Activated naive CD4-positive, alpha-beta T cell treated with anti-CD3 and anti-CD28 coated beads for 36 hours (primary cell): ENCODE results near the gene CACNA2D3. TPM values are rescaled to one million over a fixed set of nuclear protein-coding genes. Genes with fewer than 3 reads are reported as not detected.

ENCODE experiments used
- CTCF ChIA-PET: fragments of 350-600 bp; sonication (Branson Sonifier 250); formaldehyde crosslinking; loops from one replicate; lab custom pipeline; 2021; ENCODE audit warnings: antibody characterized with exemption; lab: Charles Lee
- DNase-seq: peaks from one replicate; pipeline ENCODE4 v3.0.0-alpha.2; 2020
- H3K27ac Mint-ChIP-seq: one replicate; pipeline ENCODE4 v1.8.0; 2021; ENCODE audit warnings: mild to moderate bottlenecking, mixed read lengths
- H3K27me3 Mint-ChIP-seq: one replicate; pipeline ENCODE4 v1.8.0; 2021; ENCODE audit warnings: low read depth, mixed read lengths
- H3K36me3 Mint-ChIP-seq: one replicate; pipeline ENCODE4 v1.8.0; 2021; ENCODE audit warnings: low read depth, mixed read lengths
- H3K4me1 Mint-ChIP-seq: one replicate; pipeline ENCODE4 v1.8.0; 2021; ENCODE audit warnings: low read depth, mixed read lengths
- H3K4me3 Mint-ChIP-seq: one replicate; pipeline ENCODE4 v1.8.0; 2021; ENCODE audit warnings: mild to moderate bottlenecking, moderate library complexity, mixed read lengths
- H3K9me3 Mint-ChIP-seq: one replicate; pipeline ENCODE4 v1.8.0; 2021; ENCODE audit warnings: mixed read lengths
- intact Hi-C: fragments of 100-400 bp; cut with micrococcal nuclease; formaldehyde crosslinking; loops from one replicate; pipeline ENCODE4 v1.15.1; 2023
- total RNA-seq, 2 experiments: library from RNA; stranded (reverse); gene quantifications; one replicate each; pipeline ENCODE4 v1.2.3, GENCODE V29; 2021

CACNA2D3 gene
- total RNA-seq, 2 experiments from 2014 or later = not detected

- DNase-seq = no peak
- CTCF ChIA-PET = no interaction called here
- Mint-ChIP-seq H3K36me3 (no peaks in the 10 kb centered on the region), H3K4me3 (no peak overlapping the region), H3K27me3 (peaks cover 2% of the 10 kb centered on the region), H3K4me1 (no peaks in the 10 kb centered on the region), H3K27ac (no peak overlapping the region), H3K9me3 (no peaks in the 10 kb centered on the region)
- intact Hi-C loops = no loop called here
Observed at GRCh38 chr3:54783611-54784010, 661.3 kb downstream of the CACNA2D3 start.

- Mint-ChIP-seq H3K27ac (no peak overlapping the region), H3K36me3 (no peaks in the 10 kb centered on the region), H3K4me3 (no peak overlapping the region), H3K4me1 (no peaks in the 10 kb centered on the region), H3K27me3 (no peaks in the 10 kb centered on the region), H3K9me3 (no peaks in the 10 kb centered on the region)
- intact Hi-C loops = no loop called here
- DNase-seq = no peak
- CTCF ChIA-PET = no interaction called here
Observed at GRCh38 chr3:54784021-54784420, 661.7 kb downstream of the CACNA2D3 start.

DNA sequence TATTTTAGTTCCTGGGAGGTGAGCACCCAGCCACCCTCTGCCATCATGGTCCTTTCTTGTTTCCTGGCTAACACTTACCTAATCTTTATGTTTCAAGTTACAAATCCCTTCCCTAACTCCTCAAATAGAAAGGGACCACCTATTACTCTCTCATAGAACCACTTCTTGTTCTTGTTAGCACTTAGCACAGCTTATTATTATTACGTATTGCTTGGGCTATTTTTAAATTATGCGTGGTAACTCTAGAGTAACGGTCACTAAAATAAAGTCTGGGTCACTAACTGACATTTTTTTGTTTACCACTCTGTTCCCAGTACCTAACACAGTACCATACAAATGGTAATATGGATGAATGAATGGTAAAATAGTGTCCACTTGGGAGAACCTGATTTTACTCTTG is 663.6 kb downstream of the CACNA2D3 start:
- CTCF ChIA-PET = no interaction called here
- intact Hi-C loops = no loop called here
- no peaks in the 10 kb centered on the region for H3K36me3 Mint-ChIP-seq
- no peak overlapping the region for H3K4me3 Mint-ChIP-seq
- DNase-seq = no peak
- H3K27ac Mint-ChIP-seq = no peak overlapping the region
- H3K4me1 Mint-ChIP-seq = no peaks in the 10 kb centered on the region
- H3K9me3 Mint-ChIP-seq = no peaks in the 10 kb centered on the region
- H3K27me3 Mint-ChIP-seq = no peaks in the 10 kb centered on the region

DNA sequence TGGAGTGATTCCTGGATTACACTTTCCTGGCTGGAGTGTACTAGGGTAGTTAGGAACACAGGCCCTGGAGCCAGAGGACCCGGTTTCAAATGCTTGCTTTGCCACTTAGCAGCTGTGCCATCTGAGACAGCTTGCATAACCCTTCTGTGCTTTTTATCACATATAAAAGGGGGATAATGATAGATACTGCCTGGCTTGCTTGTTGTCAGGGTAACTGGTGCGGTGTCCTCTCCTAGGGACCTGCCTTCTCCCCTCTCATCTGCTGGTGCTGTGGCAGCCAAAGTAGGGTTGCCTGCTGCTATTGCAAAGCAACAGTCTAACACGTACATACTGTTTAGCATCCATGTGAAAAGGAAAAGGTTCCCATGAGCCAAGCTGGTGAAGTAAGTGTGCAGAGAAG is 667.7 kb downstream of the CACNA2D3 start:
- Mint-ChIP-seq H3K27ac (no peak overlapping the region), H3K9me3 (no peaks in the 10 kb centered on the region), H3K27me3 (no peaks in the 10 kb centered on the region), H3K4me3 (no peak overlapping the region), H3K4me1 (no peaks in the 10 kb centered on the region), H3K36me3 (no peaks in the 10 kb centered on the region)
- CTCF ChIA-PET = no interaction called here
- no peak for DNase-seq
- intact Hi-C loops = no loop called here

GRCh38 chr3:54791501-54792156 is 669.3 kb downstream of the CACNA2D3 start:
- no peaks in the 10 kb centered on the region for H3K27me3 Mint-ChIP-seq
- no peak overlapping the region for H3K27ac Mint-ChIP-seq
- CTCF ChIA-PET = no interaction called here
- no peaks in the 10 kb centered on the region for H3K4me1 Mint-ChIP-seq
- intact Hi-C loops = no loop called here
- DNase-seq = no peak
- H3K36me3 Mint-ChIP-seq = no peaks in the 10 kb centered on the region
- no peaks in the 10 kb centered on the region for H3K9me3 Mint-ChIP-seq
- no peak overlapping the region for H3K4me3 Mint-ChIP-seq

DNA sequence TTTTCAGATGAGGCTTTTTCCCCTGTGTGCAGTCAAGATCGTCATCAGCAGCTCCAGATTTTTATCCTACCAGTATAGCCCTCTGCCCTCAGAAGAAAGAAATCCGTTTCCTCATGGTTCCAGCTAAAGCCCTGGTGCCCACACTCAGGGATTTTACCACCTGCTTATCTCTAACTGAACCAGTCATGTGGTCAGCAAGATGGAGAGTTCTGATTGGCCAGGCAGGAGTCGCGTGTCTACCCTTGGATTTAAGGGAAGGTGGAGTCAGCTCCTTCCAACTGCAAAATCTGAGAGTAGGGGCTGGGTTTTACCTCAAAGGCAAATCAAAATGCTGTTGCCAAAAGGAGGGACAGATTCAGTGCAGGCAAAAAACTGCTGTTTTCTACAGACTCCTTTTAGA is 670.2 kb downstream of the CACNA2D3 start:
- DNase-seq = no peak
- H3K4me3 Mint-ChIP-seq = no peak overlapping the region
- no peaks in the 10 kb centered on the region for H3K27me3 Mint-ChIP-seq
- CTCF ChIA-PET = interaction anchor here (0.6 kb wide), 1 partner anchor 249 kb away, joined by 3 read pairs; no protein-coding TSS in a partner anchor
- H3K36me3 Mint-ChIP-seq = no peaks in the 10 kb centered on the region
- no peak overlapping the region for H3K27ac Mint-ChIP-seq
- no peaks in the 10 kb centered on the region for H3K4me1 Mint-ChIP-seq
- H3K9me3 Mint-ChIP-seq = no peaks in the 10 kb centered on the region
- intact Hi-C loops = no loop called here

DNA sequence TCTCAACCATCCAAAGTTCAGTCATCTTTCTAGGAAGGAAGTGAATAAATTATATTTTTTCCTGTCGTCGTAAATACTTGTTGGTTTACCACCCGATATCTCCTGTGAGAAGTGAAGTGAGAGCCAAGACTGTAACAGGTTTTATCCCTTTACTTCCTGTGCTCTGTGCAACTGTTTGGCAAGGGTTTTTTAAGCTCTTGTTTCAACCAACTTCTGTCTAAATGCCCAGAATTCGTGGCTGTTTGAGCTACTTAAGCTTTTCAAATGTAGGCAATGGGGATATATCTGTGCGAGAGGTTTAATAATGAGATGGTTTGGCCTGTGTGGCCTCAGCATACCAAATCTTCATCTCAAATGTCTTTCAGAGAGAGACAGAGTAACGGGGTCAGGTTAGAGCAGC is 670.8 kb downstream of the CACNA2D3 start:
- no peaks in the 10 kb centered on the region for H3K4me1 Mint-ChIP-seq
- CTCF ChIA-PET = interaction anchor here (0.6 kb wide), 1 partner anchor 249 kb away, joined by 3 read pairs; no protein-coding TSS in a partner anchor
- no peak overlapping the region for H3K4me3 Mint-ChIP-seq
- no peak overlapping the region for H3K27ac Mint-ChIP-seq
- no peaks in the 10 kb centered on the region for H3K27me3 Mint-ChIP-seq
- intact Hi-C loops = no loop called here
- H3K9me3 Mint-ChIP-seq = no peaks in the 10 kb centered on the region
- DNase-seq = no peak
- H3K36me3 Mint-ChIP-seq = no peaks in the 10 kb centered on the region

- no peak overlapping the region for H3K4me3 Mint-ChIP-seq
- CTCF ChIA-PET = no interaction called here
- no peaks in the 10 kb centered on the region for H3K4me1 Mint-ChIP-seq
- H3K36me3 Mint-ChIP-seq = no peaks in the 10 kb centered on the region
- no peak overlapping the region for H3K27ac Mint-ChIP-seq
- peaks cover 2% of the 10 kb centered on the region for H3K9me3 Mint-ChIP-seq
- intact Hi-C loops = no loop called here
- peaks cover 2% of the 10 kb centered on the region for H3K27me3 Mint-ChIP-seq
- no peak for DNase-seq
Observed at GRCh38 chr3:54797111-54797510, 674.8 kb downstream of the CACNA2D3 start.

- H3K4me3 Mint-ChIP-seq = no peak overlapping the region
- no peaks in the 10 kb centered on the region for H3K4me1 Mint-ChIP-seq
- CTCF ChIA-PET = no interaction called here
- peaks cover 2% of the 10 kb centered on the region for H3K27me3 Mint-ChIP-seq
- peaks cover 2% of the 10 kb centered on the region for H3K9me3 Mint-ChIP-seq
- intact Hi-C loops = no loop called here
- H3K27ac Mint-ChIP-seq = no peak overlapping the region
- no peak for DNase-seq
- H3K36me3 Mint-ChIP-seq = no peaks in the 10 kb centered on the region
Observed at GRCh38 chr3:54800478-54800877, 678.1 kb downstream of the CACNA2D3 start.

- peaks cover 3% of the 10 kb centered on the region for H3K9me3 Mint-ChIP-seq
- peaks cover 2% of the 10 kb centered on the region for H3K27me3 Mint-ChIP-seq
- CTCF ChIA-PET = no interaction called here
- no peak for DNase-seq
- intact Hi-C loops = no loop called here
- H3K36me3 Mint-ChIP-seq = no peaks in the 10 kb centered on the region
- H3K27ac Mint-ChIP-seq = no peak overlapping the region
- no peaks in the 10 kb centered on the region for H3K4me1 Mint-ChIP-seq
- no peak overlapping the region for H3K4me3 Mint-ChIP-seq
Observed at GRCh38 chr3:54801977-54802376, 679.6 kb downstream of the CACNA2D3 start.

- Mint-ChIP-seq H3K27me3 (no peaks in the 10 kb centered on the region), H3K36me3 (no peaks in the 10 kb centered on the region), H3K9me3 (peaks cover 10% of the 10 kb centered on the region), H3K27ac (no peak overlapping the region), H3K4me1 (no peaks in the 10 kb centered on the region), H3K4me3 (no peak overlapping the region)
- CTCF ChIA-PET = no interaction called here
- DNase-seq = no peak
- intact Hi-C loops = no loop called here
Observed at GRCh38 chr3:54810401-54810800, 688.0 kb downstream of the CACNA2D3 start.

GRCh38 chr3:54814224-54814623 is 691.9 kb downstream of the CACNA2D3 start:
- no peak overlapping the region for H3K4me3 Mint-ChIP-seq
- CTCF ChIA-PET = no interaction called here

DNA sequence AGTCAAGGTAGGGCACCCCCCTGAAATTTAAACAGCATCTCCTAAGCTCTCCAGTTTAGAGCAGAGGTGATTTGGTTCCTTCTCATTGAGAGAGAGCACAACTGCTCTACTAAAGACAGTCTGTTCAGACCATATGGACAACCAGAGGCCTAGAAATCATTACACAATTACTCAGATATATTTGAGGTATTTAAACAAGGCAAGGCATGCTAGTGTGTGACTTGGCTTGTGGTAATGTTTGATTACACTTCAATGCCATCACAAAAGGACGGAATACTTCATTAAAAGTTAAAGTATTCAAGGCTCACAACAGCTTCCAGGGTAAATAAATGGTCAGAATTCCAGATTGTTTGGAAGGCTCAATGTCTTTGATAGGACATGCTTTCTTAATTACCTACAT is 695.3 kb downstream of the CACNA2D3 start:
- Mint-ChIP-seq H3K27ac (no peak overlapping the region), H3K4me3 (no peak overlapping the region), H3K4me1 (no peaks in the 10 kb centered on the region), H3K36me3 (no peaks in the 10 kb centered on the region), H3K27me3 (no peaks in the 10 kb centered on the region), H3K9me3 (no peaks in the 10 kb centered on the region)
- intact Hi-C loops = no loop called here
- no peak for DNase-seq
- CTCF ChIA-PET = no interaction called here

More at GRCh38 chr3:54814224-54814623, 691.9 kb downstream of the CACNA2D3 start:
- H3K9me3 Mint-ChIP-seq = peaks cover 4% of the 10 kb centered on the region
- no peak overlapping the region for H3K27ac Mint-ChIP-seq
- intact Hi-C loops = no loop called here
- no peaks in the 10 kb centered on the region for H3K36me3 Mint-ChIP-seq
- H3K4me1 Mint-ChIP-seq = no peaks in the 10 kb centered on the region
- DNase-seq = no peak
- H3K27me3 Mint-ChIP-seq = no peaks in the 10 kb centered on the region
